OCI-LY1 (cell line): ENCODE data around the gene SLC47A2.

ENCODE experiments used
- H2AFZ ChIP-seq: fragments of 200-600 bp; sonication (generic), shearing (Covaris generic); 2 replicates; pipeline ENCODE4 v1.6.0; 2014; ENCODE audit warnings: antibody characterized with exemption, mild to moderate bottlenecking, low read length
- H3F3A ChIP-seq: fragments of 200-600 bp; sonication (generic), shearing (Covaris generic); 2 replicates; pipeline ENCODE4 v1.6.0; 2014; ENCODE audit warnings: mild to moderate bottlenecking, antibody characterized with exemption, low read length, moderate library complexity; ENCODE audit not compliant: insufficient read depth
- H3K27ac ChIP-seq: fragments of 200-600 bp; sonication (generic); 2 replicates; pipeline ENCODE4 v1.5.1; 2014; ENCODE audit warnings: low read length, mixed run types, mild to moderate bottlenecking, low read depth; ENCODE audit not compliant: poor library complexity, severe bottlenecking
- H3K27me3 ChIP-seq: fragments of 200-600 bp; sonication (generic); 2 replicates; pipeline ENCODE4 v1.6.0; 2014; ENCODE audit warnings: antibody characterized with exemption, mild to moderate bottlenecking, low read length, moderate library complexity; ENCODE audit not compliant: insufficient read depth
- H3K36me3 ChIP-seq: fragments of 200-600 bp; sonication (generic); 2 replicates; pipeline ENCODE4 v1.6.1; 2014; ENCODE audit warnings: mild to moderate bottlenecking, antibody characterized with exemption, low read length, moderate library complexity, mixed read lengths; ENCODE audit not compliant: insufficient read depth
- H3K4me1 ChIP-seq: fragments of 200-600 bp; sonication (generic); 2 replicates; pipeline ENCODE4 v1.5.1; 2014; ENCODE audit warnings: mild to moderate bottlenecking, low read length, moderate library complexity; ENCODE audit not compliant: insufficient read depth, severe bottlenecking
- H3K4me2 ChIP-seq: fragments of 200-600 bp; sonication (generic), shearing (Covaris generic); 2 replicates; pipeline ENCODE4 v1.6.1; 2014; ENCODE audit warnings: low read length
- H3K4me3 ChIP-seq: fragments of 200-600 bp; sonication (generic); 2 replicates; pipeline ENCODE4 v1.5.1; 2014; ENCODE audit warnings: low read length, low read depth, mild to moderate bottlenecking, mixed read lengths; ENCODE audit not compliant: poor library complexity, severe bottlenecking
- H3K79me2 ChIP-seq: fragments of 200-600 bp; shearing (Covaris generic); 2 replicates; pipeline ENCODE4 v1.6.1; 2016; ENCODE audit warnings: mixed run types, low read length, mixed read lengths; ENCODE audit not compliant: insufficient read depth
- H3K9ac ChIP-seq: fragments of 200-600 bp; sonication (generic), shearing (Covaris generic); 2 replicates; pipeline ENCODE4 v1.6.1; 2014; ENCODE audit warnings: mild to moderate bottlenecking, low read length, mixed read lengths
- H3K9me2 ChIP-seq: fragments of 200-600 bp; sonication (generic), shearing (Covaris generic); 2 replicates; pipeline ENCODE4 v1.6.1; 2014; ENCODE audit warnings: low read depth, mild to moderate bottlenecking, low read length, mixed read lengths
- H3K9me3 ChIP-seq: fragments of 200-600 bp; shearing (Covaris generic); 2 replicates; pipeline ENCODE4 v1.6.1; 2014; ENCODE audit warnings: low read length, mixed read lengths
- H4K20me1 ChIP-seq: fragments of 200-600 bp; sonication (generic), shearing (Covaris generic); 2 replicates; pipeline ENCODE4 v1.6.0; 2016; ENCODE audit warnings: mild to moderate bottlenecking, low read length; ENCODE audit not compliant: insufficient read depth
- EZH2 ChIP-seq: fragments of 200-600 bp; sonication (generic), shearing (Covaris generic); IDR thresholded peaks from 2 replicates; pipeline ENCODE4 v1.8.0; 2017; ENCODE audit warnings: borderline replicate concordance, mixed run types, mild to moderate bottlenecking, antibody characterized with exemption, low read length, moderate library complexity, mixed read lengths
- TF ChIP-seq, protein P1 (sequence below): fragments of 200-600 bp; sonication (generic), shearing (Covaris generic); IDR thresholded peaks from 2 replicates; pipeline ENCODE4 v1.5.1; 2017; ENCODE audit warnings: mild to moderate bottlenecking, antibody characterized with exemption, low read length, moderate library complexity, mixed read lengths

Gene SLC47A2

DNA sequence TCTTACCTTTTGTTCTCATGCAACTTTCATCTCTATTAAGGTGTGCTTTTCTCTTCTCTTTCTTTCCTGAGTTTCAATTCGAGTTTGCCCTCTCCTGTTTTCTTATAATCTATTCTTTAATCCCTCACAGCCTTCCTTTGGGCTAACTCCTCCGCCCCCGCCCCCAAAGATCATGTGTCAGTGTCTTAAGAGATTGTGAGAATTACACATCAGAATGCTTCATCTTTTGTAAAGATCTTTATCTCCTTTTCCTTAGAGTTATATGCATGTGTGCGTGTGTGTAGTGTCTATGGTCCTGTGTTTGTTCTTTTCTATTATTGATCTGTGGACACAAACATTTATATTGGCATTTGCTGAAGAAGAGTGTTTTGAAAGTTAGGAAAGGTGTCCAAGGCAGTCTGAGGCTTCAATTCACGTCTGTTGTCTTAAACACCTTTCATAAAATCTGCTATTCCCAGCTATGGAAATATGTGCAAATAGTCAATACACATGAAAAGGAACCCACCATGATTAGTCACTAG is 74.0 kb downstream of the SLC47A2 start:
- no peak overlapping the region for H2AFZ ChIP-seq
- H3K9me2 ChIP-seq = no peaks in the 10 kb centered on the region
- H3K27me3 ChIP-seq = no peaks in the 10 kb centered on the region
- no peaks in the 10 kb centered on the region for H3K79me2 ChIP-seq
- H3K9ac ChIP-seq = no peak overlapping the region
- no peaks in the 10 kb centered on the region for H4K20me1 ChIP-seq
- no peaks in the 10 kb centered on the region for H3F3A ChIP-seq
- H3K4me3 ChIP-seq = no peak overlapping the region
- H3K27ac ChIP-seq = no peak overlapping the region
- H3K9me3 ChIP-seq = no peaks in the 10 kb centered on the region
- H3K4me1 ChIP-seq = peaks cover 2% of the 10 kb centered on the region
- no peak overlapping the region for H3K4me2 ChIP-seq
- no peak for TF ChIP-seq EZH2
- TF ChIP-seq, protein P1, sequence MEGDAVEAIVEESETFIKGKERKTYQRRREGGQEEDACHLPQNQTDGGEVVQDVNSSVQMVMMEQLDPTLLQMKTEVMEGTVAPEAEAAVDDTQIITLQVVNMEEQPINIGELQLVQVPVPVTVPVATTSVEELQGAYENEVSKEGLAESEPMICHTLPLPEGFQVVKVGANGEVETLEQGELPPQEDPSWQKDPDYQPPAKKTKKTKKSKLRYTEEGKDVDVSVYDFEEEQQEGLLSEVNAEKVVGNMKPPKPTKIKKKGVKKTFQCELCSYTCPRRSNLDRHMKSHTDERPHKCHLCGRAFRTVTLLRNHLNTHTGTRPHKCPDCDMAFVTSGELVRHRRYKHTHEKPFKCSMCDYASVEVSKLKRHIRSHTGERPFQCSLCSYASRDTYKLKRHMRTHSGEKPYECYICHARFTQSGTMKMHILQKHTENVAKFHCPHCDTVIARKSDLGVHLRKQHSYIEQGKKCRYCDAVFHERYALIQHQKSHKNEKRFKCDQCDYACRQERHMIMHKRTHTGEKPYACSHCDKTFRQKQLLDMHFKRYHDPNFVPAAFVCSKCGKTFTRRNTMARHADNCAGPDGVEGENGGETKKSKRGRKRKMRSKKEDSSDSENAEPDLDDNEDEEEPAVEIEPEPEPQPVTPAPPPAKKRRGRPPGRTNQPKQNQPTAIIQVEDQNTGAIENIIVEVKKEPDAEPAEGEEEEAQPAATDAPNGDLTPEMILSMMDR = no peak
- no peaks in the 10 kb centered on the region for H3K36me3 ChIP-seq

DNA sequence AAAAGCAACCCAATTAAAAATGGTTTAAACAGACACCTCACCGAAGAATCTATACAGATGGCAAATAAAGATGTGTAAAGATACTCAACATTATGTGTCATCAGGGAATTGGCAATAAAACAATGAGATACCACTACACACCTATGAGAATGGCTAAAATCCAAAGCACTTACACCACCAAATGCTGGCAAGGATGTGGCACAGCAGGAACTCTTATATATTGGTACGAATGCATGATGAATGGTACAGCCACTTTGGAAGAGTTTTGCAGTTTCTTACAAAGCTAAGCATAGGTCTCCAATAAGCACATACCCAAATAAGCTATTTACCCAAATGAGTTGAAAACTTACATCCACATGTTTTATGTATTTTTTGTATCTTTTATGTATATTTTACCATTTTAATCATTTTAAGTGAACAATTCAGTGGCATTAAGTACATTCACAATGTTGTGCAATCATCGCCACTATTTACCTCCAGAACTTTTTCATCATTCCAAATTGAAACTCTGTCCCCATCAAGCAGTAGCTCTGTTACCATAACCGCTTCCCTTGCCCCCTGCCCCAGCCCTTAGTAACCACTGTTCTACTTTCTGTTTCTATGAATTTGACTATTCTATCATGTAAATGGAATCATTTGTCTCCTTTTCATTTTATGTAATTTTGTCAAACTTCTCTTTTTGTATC is 74.6 kb downstream of the SLC47A2 start:
- H3K27ac ChIP-seq = no peak overlapping the region
- H3K9me2 ChIP-seq = no peaks in the 10 kb centered on the region
- no peak overlapping the region for H3K9ac ChIP-seq
- no peaks in the 10 kb centered on the region for H4K20me1 ChIP-seq
- H3K79me2 ChIP-seq = no peaks in the 10 kb centered on the region
- H3F3A ChIP-seq = no peaks in the 10 kb centered on the region
- no peaks in the 10 kb centered on the region for H3K36me3 ChIP-seq
- TF ChIP-seq EZH2 = no peak
- TF ChIP-seq, protein P1 = no peak
- H3K9me3 ChIP-seq = no peaks in the 10 kb centered on the region
- no peaks in the 10 kb centered on the region for H3K4me1 ChIP-seq
- H3K4me3 ChIP-seq = no peak overlapping the region
- no peak overlapping the region for H3K4me2 ChIP-seq
- H2AFZ ChIP-seq = no peak overlapping the region
- H3K27me3 ChIP-seq = no peaks in the 10 kb centered on the region

DNA sequence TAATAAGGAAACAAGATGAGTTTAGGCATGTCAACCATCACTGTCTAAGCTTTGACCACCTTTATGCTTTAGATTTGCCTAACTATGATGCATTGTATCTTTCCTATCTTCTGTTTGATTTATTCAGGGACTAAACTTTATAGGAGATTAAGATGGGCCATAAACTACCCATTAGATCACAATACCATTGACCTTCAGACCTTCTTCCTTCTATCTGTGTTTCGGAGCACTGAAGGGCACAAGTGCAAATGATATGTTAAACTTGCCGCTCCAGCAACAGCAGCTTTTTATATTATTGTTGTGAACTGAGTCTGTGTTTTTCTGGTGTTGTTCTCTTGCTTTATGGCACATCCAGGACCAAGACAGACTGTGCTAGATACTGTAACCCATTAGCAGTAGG is 84.5 kb downstream of the SLC47A2 start:
- H3K79me2 ChIP-seq = no peaks in the 10 kb centered on the region
- no peaks in the 10 kb centered on the region for H3K36me3 ChIP-seq
- H3K4me1 ChIP-seq = no peaks in the 10 kb centered on the region
- H3K27ac ChIP-seq = no peak overlapping the region
- no peaks in the 10 kb centered on the region for H3F3A ChIP-seq
- H3K9me3 ChIP-seq = no peaks in the 10 kb centered on the region
- no peak for TF ChIP-seq EZH2
- TF ChIP-seq, protein P1 = no peak
- no peak overlapping the region for H3K9ac ChIP-seq
- H3K27me3 ChIP-seq = no peaks in the 10 kb centered on the region
- no peaks in the 10 kb centered on the region for H3K9me2 ChIP-seq
- no peaks in the 10 kb centered on the region for H4K20me1 ChIP-seq
- no peak overlapping the region for H3K4me2 ChIP-seq
- H2AFZ ChIP-seq = no peak overlapping the region
- no peak overlapping the region for H3K4me3 ChIP-seq
